ENCODE measurements around the gene RABL6.

DNA sequence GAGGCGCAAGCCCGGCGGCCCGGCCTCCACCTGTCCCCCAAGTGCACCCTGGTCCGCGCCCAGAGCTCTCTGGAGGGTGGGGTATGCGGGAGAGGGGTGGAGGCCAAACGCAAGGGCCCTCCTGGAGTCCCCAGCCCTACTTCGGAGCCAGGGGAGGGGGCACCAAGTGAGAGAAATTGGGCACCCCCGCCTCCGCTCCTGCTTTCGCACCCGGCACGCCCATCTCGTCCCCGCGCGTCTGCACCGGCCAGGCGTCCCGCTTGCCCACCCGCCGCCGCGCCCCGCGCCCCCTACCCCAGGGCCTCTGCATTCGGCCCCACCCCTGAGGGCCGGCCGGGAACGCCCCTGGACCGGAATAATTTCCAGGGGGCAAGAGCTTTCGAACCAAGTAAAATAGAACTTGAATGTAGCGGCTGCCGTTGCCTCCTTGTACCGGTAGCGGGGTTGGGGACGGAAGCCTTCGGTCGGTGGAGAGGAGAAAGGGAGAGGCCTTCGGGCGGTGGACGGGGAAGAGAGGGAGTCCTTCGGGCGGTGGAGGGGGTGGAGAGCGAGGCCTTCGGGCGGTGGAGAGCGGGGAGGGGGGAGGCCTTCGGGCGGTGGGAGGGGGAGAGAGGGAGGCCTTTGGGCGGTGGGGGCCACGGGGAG lies 40.8 kb downstream of the RABL6 start:
- no peak for TF ChIP-seq ZNF274 (IDR thresholded peaks at IDR 0.05; ENCODE audit: low read depth, low read length)
- TF ChIP-seq SUZ12 (IDR thresholded peaks at IDR 0.05; ENCODE audit: extremely low read depth, insufficient read depth, insufficient read length): no peak
